GM19324 (cell line): ENCODE data around the gene MYO1H.
"Not testable (repeated sequence)": the region's sequence is repeated elsewhere in the genome, so short reads cannot be mapped to it uniquely, and the experiment has no call there.

Experiments
- ATAC-seq: cut with Tn5 transposase; IDR thresholded peaks from one replicate; pipeline ENCODE4 v1.9.1; 2021; ENCODE audit warnings: mild to moderate bottlenecking, moderate library complexity; ENCODE audit not compliant: unreplicated experiment, low FRiP score

The MYO1H gene

GRCh38 chr12:109345428-109345827 is 2.3 kb upstream of the MYO1H start:
- no peak for ATAC-seq

DNA sequence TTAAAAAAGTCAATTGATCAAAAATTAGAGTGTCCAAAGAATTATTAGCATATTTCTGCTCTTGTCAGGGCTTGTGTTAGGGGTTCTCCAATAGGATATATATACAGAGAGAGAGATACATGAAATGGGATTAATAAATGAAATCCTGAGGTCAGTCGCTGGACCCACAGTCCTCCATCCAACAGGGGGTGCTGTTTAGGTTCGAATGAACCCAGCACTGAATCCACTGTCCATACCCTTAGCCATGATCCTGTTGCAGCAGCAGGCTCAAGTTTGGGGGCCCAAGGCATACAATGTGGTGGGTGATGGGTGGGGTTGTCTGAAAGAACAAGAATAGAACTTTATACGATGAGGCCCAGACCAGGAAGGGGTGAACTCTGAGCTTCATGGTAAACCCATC is 780 bp upstream of the MYO1H start:
- no peak for ATAC-seq

- no peak for ATAC-seq
These were observed 4.5 kb downstream of the MYO1H start for GRCh38 chr12:109352184-109352583.

GRCh38 chr12:109356577-109356976 is 8.9 kb downstream of the MYO1H start:
- no peak for ATAC-seq

DNA sequence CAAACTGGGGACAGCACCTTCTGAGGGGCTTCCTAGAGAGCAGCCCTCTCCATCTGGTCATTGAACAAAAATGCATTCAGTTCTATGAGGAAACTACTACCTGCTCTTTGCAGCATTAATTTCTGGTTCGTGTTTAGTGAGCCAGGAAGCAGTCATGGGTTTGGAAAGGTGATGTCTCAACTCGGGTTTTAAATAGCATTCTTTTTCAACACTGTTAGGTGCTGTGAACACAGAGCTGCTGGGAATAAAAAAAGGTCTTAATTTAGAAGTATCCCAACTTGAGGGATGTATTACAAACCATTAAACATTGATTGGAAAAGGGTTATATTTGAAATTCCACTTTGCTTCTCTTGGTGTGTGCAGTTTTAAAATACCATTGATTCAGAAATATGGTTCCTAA is 9.3 kb downstream of the MYO1H start:
- no peak for ATAC-seq

DNA sequence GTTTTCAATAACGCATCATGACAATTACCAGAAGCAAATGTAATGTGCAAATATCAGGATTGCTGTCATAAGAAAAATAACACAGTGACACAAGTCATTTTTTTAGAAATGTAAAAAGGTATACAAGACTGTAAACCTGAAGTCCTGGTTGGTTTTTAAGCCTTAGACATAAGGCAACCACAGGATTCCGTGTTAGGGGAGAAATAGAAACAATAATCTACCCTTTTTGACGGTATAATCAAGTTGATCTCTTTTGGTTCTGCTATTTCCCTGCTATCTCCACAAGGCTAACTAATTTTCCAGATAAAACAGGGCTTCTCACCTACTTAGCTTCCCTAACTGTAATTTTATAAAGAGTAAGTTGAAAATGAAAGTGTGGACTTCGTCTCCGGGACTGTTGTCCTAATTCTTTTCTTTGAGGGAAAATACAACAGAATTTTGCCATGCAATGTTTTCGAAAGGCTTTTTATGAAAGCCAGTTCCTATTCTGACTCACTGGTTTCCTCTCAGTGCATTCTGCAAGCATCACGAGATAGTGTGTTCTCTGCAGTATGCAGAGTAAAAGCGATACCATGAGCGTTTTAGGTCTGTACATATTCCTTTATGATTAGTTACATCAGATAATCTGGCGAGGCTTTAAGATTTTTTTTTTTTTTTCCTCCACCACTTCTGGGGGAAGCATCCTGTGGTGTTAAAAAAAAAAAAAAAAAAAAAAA is 10.6 kb downstream of the MYO1H start:
- ATAC-seq: peak; percentile 49

- no peak for ATAC-seq
These were observed 11.5 kb downstream of the MYO1H start for GRCh38 chr12:109359131-109359690.

- no peak for ATAC-seq
These were observed 22.1 kb downstream of the MYO1H start for GRCh38 chr12:109369831-109370230.

DNA sequence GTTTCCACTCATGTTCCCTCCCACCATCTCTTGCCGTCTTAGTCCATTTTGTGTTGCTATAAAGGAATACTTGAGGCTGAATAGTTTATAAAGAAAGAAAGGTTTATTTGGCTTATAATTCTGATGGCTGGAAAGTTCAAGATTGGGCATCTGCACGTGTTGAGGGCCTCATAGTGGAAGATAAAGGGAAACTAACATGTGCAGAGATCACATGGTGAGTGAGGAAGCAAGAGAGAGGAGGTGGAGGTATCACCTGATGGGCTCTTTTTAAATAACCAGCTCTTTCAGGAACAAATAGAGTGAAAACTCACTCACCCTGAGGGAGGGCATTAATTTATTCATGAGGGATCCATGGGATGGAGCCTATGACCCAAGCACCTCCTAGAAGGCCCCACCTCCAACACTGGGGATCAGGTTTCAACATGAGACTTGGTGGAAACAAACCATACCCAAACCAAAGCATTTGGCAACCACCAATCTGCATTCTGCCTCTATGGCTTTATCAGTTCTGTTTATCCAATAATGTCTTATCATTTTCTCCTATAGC is 29.5 kb downstream of the MYO1H start:
- ATAC-seq: no peak

DNA sequence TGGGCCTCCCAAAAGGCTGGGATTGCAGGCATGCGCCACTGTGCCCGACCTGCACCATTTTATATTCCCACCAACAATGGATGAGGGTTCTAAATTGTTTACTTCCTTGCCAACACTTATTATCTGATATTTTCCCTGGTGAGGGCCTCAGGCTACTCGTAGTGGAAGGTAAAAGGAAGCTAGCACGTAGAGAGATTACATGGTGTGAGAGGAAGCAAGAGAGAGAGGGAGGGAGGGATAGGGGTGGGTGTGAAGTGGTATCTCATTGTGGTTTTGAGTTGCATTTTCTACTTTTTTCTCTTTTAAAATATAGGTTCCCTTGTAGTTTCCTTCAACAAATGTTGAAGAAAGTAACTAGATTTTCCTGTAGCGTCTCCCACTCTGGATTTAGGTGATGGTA is 30.9 kb downstream of the MYO1H start:
- ATAC-seq: no peak

GRCh38 chr12:109382031-109382430 is 34.3 kb downstream of the MYO1H start:
- ATAC-seq: no peak

DNA sequence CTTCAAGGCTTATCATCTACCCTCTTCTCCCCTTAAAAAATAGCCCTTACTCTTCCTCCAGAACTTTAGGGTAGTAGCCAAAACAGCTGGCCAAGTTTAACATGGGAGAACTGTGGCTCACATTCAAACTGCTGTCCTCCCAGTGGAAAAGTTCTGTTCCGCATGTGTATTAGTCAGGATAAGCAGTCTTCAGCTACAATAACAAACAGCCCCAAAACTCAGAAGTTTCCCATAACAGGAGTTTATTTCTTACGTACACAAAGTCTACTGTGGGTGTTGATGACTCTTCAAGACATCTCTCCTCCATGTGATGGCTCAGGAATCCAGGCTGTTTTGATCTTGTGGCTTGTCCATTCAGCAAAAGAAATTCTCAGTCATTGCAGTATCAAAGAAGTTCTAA is 35.5 kb downstream of the MYO1H start:
- ATAC-seq: no peak

GRCh38 chr12:109385339-109386058 is 37.8 kb downstream of the MYO1H start:
- no peak for ATAC-seq

GRCh38 chr12:109386059-109386433 is 38.3 kb downstream of the MYO1H start:
- no peak for ATAC-seq

DNA sequence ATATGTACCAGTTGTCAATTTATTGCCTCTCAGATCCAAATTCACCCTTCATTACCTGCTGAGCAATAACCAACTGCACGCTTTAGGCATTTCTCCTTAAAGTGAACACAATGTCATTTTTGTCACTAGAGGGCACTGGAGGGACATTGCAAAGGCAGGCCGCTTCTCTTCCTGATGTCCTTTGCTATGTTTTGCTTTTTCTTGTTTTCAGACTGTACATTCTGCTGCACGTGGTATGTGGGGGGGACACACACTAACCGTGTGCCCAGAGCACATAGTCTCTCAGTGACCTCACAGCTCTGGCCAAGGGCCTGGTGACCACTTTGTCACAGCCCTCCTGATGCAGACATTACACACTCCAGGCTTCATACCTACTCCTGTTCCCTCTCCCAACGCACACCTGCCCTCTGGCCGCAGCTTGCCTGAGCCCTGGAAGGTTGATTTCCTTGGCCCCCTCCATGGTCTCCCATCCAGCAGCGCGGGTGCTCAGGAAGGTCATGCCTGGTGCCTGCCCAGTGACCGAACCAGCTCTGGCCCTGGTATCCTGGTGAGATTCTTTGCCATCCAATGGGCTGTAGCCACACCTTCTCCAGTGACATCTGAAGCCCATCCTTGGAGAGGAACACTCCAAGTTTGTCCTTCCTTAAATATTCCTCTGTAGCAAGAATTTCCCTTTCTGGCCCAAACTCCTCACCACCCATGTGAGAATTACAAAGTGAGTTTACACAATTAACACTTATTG is 39.9 kb downstream of the MYO1H start:
- no peak for ATAC-seq

GRCh38 chr12:109388167-109388563 is 40.5 kb downstream of the MYO1H start:
- ATAC-seq: no peak

- no peak for ATAC-seq
These were observed 41.4 kb downstream of the MYO1H start for GRCh38 chr12:109389146-109389545.

DNA sequence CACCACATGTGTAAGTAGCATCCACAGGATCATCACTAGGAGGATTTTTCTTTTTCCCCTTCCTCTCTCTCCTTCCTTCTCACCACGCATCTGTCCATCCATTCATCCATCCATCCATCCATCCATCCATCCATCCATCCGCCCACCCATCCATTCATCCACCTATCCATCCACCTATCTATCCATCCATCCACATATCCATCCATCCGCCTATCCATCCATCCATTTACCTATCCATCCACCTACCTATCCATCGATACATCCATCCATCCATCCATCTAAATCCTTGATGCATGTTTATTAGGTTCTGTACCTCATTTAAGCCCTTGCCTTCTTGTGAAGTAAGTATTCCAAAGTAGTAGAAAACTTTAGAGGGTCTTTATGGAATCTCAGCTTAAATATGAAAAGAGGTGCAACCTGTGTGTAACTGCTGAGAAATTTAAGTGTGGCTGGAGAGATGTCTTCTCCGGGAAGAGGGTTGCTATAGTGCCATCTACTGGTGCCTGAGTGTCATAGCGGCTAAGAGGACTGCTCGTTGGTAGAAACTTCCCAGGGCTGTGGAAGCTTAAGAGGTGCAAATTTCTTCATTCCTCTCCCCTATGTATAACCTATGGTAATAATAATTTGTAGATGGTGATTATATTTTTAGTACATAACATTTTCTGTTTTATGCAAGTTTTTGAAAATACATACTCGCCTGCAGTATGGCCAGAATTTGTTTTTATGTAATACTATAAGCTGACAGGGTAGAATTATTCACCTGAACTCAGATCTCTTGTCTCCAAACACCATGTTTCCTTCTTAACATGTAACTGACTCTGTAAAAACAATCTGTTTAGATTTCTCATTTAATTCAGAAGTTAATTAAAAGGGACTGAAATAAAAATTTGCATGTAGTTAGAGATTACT is 46.0 kb downstream of the MYO1H start:
- ATAC-seq: no peak

DNA sequence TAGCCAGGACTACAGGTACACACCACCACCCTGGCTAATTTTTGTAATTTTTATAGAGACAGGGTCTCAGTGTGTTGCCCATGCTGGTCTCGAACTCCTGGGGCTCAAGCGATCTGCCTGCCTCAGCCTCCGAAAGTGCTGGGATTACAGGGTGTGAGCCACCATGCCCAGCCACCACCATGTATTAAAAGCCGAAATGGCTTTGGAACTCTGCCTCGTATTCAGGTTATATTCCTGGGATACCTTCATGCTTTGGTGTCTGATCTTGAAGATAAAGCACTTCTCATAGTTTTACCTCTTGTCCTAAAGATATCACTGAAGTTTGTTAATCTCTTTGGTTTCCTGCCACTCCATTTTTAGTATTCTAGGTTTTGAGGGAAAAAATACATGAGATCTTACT is 47.2 kb downstream of the MYO1H start:
- ATAC-seq: no peak

- not testable (repeated sequence) for ATAC-seq
These were observed 57.1 kb downstream of the MYO1H start for GRCh38 chr12:109404841-109405240.
